22Rv1 (cell line): ENCODE data around the gene CTXND1.

Experiments
- H3K27ac ChIP-seq: fragments of 450-650 bp; 2 replicates; pipeline ENCODE4 v1.5.1; 2017
- CTCF ChIP-seq: fragments of 450-650 bp; IDR thresholded peaks from 2 replicates; pipeline ENCODE4 v1.5.1; 2017; ENCODE audit warnings: mild to moderate bottlenecking
- ZFX ChIP-seq: fragments of 450-650 bp; IDR thresholded peaks from 2 replicates; pipeline ENCODE4 v1.6.1; 2017; ENCODE audit warnings: antibody characterized with exemption, borderline replicate concordance

CTXND1 gene

DNA sequence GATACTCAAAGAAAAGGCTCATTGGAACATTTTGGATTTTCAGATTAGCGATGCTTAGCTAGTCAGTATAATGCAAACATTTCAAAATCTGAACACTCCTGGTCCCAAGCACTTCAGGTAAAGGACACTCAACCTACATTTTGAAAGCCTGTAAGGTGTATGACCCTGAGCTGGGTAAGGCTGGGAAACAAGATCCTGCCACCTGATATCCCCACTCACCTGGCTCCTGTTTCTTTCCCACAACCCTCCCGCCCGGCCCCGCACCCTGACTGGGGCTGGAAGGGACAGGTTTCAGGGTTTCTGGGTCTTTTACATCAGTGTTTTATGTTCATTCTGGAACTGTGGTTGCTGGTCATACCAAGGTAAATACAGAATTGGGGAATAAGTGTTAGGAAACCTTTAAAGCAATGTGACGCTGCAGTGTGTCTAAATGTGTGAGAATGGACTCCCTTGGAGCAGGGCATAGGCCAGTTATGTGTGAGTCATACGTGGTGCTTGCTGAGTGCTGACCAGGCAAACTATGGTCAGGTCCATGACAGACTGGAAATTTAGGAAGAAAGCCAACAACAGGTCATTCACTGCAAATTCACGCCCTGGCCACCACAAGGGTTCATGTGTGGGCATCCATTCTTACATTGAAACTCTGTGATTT, 22.9 kb downstream of the CTXND1 start:
- TF ChIP-seq CTCF (no peak), ZFX (no peak)
- H3K27ac ChIP-seq = no peak overlapping the region

GRCh38 chr15:80219955-80220354, 32.1 kb downstream of the CTXND1 start:
- H3K27ac ChIP-seq = no peak overlapping the region
- TF ChIP-seq CTCF = no peak
- TF ChIP-seq ZFX = no peak

DNA sequence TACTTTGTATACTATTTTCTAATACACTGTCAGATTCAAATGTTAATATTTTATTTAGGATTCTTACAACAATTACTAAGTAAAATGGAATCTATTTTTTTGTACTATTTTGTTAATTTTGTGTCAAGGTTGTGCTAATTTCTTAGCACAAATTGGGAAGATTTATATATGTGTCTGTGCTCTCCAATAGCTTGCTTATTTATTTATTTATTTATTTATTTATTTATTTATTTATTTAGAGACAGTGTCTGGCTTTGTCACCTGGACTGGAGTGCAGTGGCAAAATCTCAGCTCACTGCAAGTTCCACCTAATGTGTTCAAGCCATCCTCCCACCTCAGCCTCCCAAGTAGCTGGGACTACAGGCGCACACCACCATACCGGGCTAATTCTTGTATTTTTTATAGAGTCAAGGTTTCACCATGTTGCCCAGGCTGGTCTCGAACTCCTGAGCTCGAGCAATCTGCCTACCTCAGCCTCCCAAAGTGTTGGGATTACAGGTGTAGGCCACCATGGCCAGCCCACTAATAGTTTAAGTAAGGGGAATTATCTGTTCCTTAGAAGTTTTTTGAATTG, 34.6 kb downstream of the CTXND1 start:
- no peak for TF ChIP-seq ZFX
- no peak for TF ChIP-seq CTCF
- no peak overlapping the region for H3K27ac ChIP-seq

DNA sequence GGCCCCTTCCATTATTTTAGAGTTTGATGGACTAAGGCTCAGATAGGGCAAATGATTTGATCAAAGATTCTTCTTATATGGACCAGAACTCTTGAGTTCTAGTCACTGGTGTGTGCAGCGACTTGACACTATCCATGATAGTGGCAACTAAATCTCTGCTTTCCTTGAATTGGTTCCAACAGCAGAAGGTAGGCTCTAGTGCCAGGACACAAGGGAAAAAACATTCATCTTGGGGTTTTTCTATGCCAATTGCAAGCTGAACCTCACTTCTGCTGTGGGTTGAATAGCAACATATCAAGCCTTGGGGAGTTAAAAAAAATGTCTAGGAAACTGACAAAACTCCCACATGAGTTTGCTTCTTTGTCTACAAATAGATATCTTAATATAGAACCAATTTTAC, 35.1 kb downstream of the CTXND1 start:
- TF ChIP-seq ZFX (no peak), CTCF (no peak)
- H3K27ac ChIP-seq = no peak overlapping the region

GRCh38 chr15:80216141-80216540, 35.9 kb downstream of the CTXND1 start:
- TF ChIP-seq CTCF = no peak
- no peak for TF ChIP-seq ZFX
- no peak overlapping the region for H3K27ac ChIP-seq

DNA sequence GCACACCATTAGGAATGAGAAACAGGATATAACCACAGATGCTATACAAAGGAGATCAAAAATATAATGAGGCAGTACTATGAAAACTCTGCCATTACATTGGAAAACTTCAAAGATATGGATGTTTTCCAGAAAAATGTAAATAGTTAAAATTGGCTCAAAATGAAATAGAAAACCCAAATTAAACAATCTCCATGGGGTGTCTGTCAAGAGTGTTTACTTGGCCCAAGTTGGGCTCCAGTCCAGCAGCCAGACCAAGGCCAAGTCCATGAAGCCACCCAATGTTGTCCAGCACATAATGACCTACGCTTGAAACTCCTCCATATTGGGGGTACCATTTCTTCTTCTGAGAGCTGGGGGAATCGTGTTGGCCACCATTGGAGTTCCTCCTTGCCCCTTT, 37.1 kb downstream of the CTXND1 start:
- no peak overlapping the region for H3K27ac ChIP-seq
- TF ChIP-seq ZFX (no peak), CTCF (no peak)

- no peak for TF ChIP-seq CTCF
- TF ChIP-seq ZFX = no peak
Observed at GRCh38 chr15:80211976-80212375, 40.0 kb downstream of the CTXND1 start.

More at GRCh38 chr15:80211976-80212375, 40.0 kb downstream of the CTXND1 start:
- no peak overlapping the region for H3K27ac ChIP-seq
